NCI-H2196 (cell line): ENCODE data around the gene PLPP7.
"Not testable (repeated sequence)": the region's sequence is repeated elsewhere in the genome, so short reads cannot be mapped to it uniquely, and the experiment has no call there.

ENCODE experiments used
- DNase-seq: peaks from one replicate; lab custom pipeline; 2025; ENCODE audit not compliant: unreplicated experiment; lab: John Stamatoyannopoulos, UW

Gene PLPP7

DNA sequence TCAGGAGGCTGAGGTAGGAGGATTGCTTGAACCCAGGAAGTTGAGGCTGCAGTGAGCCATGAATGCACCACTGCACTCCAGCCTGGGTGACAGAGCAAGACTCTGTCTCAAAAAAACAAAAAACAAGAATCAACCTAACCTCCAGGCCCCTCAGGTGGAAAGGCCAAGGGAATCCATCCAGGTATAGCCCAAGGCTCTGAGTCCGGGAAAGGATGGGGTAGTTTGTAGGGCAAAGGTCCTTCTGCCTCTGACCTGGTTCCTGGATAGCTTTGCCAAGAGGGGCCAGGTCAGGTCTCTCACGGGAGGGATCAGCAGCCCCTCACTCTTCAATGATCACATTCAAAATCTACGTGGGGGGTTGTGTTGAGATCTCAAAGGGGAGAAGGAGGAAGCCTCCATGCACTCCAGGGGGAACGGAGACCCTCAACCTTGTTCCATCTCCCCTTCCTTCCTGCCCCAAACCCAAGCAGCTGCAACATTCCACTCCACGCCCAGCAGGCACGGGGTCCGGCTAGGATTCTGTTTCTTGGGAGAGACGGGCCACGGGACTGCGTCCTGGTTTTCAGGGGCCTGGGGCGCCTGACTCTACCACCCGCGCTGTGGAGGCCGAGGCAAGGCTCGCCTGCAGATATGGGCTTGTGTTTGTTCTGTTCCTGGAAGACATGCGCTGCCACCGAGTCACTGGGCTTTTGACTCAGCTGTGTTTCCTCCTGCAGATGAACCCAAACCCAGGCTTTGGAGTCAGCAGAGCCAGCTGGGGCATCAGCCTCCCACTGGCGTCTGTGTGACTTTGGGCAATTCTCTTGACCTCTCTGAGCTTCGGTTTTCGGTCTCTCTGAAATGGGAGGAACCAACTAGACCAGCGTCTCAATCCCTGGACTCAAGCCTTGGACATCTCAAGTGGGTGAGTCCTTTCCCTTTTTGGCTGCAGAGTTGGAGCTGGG lies 35.5 kb downstream of the PLPP7 start:
- no peak for DNase-seq

DNA sequence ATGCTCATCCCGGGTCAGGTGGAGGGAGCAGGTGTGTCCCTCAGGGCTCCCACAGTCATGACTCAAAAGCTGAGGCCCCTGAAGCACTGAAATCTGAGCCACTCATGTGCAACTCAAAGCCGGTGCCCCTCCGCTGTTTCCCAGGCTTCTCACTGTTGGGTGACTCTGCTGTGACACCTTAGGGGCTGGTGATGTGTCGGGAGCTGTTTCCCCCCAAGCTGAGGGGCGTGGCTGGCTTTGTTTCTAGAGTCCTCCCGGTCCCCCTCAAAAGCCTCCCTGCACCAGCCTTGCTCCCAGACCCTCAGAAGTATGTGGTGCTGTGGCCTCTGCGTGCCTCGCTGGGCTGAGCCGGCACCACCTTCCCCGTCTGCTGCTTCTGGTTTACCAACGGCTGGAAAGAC lies 39.7 kb downstream of the PLPP7 start:
- no peak for DNase-seq

DNA sequence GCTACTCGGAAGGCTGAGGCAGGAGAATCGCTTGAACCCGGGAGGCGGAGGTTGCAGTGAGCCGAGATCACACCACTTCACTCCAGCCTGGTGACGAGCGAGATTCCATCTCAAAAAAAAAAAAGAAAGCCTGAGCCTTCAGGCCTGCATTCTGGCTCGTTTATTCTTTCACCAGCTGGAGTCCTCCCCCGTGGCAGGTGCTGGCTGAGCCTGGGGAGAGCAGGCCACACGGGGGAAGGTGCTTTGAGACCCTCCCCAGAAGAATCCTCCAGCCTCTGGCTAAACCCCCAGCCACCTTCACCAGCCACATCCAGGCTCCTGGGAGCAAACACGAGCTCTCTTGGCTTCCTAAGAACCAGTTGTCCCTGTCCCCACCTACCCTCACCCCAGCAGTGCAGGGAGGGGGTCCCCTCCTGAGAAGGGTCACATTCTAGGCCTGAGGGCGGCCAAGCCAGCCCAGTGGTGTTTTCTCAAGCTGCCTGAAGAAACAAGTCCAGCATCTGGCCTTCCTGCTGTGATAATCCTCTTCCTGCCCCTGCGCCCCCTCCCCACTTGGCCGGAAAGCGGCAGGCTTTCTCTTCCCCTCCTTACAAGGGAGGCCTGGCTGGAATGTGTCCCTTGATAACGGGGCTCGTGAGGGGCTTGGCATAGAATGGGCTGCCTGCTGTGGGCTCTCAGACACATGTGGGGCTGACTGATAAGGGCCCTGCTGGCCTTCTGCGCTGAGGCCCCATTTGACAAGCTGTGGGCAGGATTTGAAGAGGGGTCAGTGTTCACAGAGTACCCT lies 41.5 kb downstream of the PLPP7 start:
- no peak for DNase-seq

DNA sequence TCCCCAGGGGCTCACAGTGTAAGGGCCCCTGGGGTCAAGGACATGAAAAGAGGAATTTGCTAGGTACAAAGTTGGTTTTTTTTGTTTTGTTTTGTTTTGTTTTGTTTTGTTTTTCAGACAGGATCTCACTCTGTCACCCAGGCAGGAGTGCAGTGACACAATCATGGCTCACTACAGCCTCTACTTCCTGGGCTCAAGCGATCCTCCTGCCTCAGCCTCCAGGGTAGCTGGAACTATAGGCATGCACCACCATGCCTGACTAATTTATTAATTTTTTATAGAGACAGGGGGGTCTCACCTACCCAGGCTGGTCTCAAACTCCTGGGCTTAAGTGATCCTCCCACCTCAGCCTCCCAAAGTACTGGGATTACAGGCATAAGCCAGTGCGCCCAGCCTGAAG lies 42.5 kb downstream of the PLPP7 start:
- DNase-seq = not testable (repeated sequence)

DNA sequence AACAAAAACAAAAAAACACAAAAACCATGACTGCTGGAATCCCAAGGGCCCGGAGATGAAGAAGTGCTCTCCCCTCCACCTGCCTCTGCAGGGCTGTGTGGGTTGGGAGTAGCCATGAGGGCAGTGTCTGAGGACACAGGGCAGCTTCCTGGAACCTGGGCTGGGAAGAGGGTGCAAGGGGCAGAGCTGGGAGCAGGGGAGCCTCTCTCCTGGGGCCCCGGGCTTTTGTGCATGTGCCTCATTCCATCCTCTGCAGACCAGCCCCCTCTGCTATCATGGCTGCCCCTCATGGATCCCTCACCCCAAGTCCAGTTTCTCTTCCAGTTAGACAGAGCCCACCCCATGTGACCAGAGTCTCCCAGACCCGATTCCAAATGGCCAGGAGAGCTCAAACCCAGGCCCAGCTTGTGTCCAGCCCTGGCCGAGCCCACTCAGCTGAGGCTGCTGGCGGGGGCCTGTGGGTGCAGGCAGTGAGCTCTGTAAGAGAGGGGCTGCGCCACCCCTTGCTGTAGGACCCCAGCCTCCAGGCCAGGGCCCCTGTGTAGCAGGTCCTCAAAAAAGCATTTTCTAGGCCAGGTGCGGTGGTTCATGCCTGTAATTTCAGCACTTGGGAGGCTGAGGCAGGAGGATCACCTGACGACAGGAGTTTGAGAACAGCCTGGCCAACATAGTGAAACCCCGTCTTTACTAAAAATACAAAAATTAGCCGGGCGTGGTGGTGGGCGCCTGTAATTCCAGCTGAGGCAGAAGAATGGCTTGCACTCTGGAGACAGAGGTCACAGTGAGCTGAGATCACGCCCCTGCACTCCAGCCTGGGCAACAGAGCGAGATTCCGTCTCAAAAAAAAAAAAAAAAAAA lies 44.5 kb downstream of the PLPP7 start:
- DNase-seq = no peak

DNA sequence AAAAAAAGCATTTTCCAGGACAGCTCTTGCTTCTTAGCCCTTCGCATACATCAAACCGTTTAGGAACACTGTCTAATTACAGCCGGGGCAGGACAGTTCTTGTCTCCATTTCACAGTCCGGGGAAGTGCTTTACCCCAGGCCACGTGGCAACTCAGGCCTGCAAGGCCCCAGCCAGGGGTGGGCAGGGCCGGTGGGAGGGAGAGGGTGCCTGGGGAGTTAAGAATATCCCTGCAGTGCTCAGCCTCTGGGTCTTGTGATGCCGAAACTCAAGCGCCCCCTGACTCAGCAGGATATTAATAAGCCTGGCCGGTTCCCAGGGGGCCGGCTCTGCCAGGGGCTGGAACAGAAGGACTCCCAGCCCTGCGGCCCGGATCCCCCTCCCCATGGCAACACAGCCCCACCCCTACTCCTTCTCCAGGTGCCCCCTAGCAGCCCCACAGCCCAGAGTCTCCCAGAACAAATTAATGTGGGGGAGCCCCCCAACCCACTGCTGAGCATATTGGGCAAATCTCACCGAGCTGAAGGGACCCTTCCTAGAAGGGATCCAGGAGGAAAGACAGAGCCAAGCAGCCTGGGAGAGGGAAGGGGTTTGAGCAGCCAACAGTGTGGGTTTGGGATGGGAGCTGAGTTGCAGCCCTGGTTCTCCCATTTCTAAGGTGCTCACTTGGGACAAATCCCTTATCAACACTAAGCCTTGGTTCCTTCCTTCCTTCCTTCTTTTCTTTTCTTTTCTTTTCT lies 45.3 kb downstream of the PLPP7 start:
- no peak for DNase-seq

DNA sequence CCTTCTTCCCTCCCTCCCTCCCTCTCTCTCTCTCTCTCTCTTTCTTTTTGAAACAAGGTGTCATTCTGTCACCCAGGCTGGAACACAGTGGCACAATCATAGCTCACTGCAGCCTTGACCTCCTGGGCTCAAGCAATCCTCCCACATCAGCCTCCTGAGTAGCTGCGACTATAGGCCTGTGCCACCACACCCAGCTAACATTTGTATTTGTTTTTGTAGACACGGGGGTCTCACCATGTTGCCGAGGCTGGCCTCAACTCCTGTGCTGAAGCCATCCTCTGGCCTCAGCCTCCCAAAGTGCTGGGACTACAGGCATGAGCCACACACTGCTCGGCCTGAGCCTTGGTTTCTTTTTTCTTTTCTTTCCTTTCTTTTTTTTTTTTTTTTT lies 45.8 kb downstream of the PLPP7 start:
- DNase-seq = no peak

DNA sequence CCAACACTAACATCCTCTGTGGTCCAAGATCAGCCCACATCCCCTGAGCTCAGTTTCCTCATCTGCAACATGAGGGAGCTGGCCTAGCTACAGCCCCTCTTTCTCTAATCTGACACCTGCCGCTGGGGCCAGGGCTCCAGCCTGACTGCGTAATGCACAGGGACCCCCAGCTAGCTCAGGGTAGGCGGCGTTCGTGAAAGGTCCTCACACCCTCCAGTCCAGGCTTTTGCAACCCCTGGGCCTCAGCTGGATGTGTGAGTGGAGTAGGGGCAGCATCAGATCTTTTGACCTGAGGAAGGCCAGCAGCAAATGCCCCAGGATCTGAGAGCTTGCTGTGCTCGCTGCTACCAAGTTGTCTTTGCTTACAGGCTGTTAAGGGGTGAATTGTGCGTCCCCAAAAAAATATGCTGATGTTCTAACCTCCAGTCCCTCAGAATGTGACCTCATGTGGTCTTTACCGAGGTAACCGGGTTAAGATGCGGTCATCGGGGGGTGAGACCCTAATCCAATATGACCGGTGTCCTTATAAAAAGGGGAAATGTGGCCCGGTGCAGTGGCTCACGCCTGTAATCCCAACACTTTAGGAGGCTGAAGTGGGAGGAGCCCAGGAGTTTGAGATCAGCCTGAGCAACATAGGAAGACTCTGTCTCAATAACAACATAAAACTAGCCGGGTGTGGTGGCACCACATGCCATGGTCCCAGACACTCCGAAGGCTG lies 47.8 kb downstream of the PLPP7 start:
- DNase-seq = no peak

DNA sequence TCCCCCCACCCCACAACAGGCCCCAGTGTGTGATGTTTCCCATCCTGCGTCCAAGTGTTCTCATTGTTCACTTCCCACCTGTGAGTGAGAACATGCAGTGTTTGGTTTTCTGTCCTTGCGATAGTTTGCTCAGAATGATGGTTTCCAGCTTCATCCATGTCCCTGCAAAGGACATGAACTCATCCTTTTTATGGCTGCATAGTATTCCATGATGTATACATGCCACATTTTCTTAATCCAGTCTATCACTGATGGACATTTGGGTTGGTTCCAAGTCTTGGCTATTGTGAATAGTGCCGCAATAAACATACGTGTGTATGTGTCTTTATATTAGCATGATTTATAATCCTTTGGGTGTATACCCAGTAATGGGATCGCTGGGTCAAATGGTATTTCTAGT lies 49.7 kb downstream of the PLPP7 start:
- not testable (repeated sequence) for DNase-seq

DNA sequence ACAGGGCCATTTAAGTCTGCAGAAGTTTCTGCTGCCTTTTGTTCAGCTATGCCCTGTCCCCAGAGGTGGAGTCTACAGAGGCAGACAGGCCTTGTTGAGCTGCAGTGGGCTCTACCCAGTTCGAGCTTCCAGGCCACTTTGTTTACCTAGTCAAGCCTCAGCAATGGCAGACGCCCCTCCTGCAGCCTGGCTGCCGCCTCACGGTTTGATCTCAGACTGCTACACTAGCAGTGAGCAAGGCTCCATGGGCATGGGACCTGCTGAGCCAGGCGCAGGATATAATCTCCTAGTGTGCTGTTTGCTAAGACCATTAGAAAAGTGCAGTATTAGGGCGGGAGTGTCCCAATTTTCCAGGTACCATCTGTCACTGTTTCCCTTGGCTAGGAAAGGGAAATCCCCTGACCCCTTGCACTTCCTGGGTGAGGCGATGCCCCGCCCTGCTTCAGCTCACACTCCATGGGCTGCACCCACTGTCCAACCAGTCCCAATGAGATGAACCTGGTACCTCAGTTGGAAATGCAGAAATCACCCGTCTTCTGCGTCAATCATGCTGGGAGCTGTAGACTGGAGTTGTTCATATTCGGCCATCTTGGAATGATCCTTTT lies 55.5 kb downstream of the PLPP7 start:
- not testable (repeated sequence) for DNase-seq

DNA sequence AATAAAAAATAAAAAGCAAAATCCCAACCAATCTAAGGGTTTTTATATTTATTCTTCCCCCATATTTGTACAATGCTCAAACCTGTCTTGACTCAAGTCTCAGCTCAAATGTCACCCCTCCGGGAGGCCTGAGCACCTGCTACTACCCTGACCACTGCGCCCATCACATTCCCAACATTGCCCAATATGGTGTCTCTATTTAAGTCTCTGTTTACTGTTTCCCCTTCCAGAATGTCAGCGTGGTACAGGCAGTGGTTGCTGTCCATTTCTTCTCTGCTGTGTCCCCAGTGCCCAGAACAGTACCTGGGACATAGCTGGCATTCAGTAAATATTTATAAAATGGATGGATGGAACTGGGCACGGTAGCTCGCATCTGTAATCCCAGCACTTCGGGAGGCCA lies 57.0 kb downstream of the PLPP7 start:
- DNase-seq = no peak

DNA sequence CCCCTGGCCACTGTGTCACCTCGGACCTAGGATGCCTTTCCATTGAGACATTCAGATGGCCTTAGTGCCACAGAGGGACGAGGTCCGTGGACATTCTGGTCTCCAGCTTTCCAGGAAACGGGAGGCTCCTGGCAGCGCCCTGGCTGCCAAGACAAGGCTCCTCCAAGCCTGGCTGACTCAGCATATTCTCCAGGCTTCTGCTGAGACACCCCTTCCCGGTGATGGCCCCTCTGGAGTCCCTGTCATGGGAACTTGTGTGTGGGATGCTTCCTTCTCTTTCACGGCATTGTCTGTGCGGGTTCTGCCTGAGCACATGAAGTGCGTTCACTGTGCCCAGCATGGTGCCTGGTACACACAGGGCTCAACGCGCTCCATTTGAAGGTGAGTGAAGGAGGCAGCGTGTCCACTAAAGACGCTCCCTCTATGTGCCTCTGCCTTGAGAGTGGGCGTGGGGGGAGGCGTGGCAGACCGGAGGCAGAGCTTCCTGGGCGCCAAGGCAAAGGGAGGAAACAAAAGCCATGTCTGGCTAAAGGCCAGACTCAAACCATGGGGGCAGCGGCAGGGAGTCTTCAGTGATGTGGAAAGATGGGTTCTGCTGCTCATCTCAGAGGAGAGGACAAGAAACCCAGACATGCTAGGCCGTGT lies 58.0 kb downstream of the PLPP7 start:
- DNase-seq = no peak

DNA sequence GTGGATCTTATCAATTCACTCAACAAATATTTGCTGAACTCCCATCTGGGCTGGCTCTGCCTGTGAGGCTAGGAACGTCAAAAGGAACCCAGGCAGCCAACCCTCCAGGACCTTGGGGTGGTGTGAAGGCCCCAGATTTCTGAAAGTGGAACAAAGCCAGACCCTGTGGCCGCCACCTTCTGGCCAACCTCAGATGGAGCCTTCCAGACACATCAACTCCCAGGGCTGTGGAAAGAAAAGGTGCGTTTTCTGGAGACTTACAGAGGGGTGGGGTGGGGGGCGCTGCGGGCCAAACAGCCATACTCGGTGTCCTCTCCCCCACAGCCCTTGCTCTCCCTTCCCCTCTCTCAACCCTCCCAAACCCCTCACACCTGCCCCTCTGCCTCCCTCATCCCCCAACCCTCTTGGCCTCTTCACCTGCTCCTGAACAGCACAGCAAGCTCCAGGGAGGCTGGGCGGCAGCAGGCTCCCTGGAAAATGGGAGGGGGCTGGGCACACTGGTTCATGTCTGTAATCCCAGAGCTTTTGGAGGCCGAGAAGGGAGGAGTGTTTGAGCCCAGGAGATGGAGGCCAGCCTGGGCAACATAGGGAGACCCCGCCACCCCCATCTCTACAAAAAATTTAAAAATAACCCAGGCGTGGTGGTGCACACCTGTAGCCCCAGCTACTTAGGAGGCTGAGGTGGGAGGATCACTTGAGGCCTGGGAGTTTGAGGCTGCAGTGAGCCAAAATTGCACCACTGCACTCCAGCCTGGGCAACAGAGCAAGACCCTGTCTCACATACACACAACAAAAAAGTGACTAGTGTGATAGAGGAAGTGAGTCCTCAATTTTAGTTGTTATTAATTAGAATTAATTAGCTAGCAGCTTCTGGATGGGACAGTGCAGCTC lies 59.4 kb downstream of the PLPP7 start:
- DNase-seq = no peak

DNA sequence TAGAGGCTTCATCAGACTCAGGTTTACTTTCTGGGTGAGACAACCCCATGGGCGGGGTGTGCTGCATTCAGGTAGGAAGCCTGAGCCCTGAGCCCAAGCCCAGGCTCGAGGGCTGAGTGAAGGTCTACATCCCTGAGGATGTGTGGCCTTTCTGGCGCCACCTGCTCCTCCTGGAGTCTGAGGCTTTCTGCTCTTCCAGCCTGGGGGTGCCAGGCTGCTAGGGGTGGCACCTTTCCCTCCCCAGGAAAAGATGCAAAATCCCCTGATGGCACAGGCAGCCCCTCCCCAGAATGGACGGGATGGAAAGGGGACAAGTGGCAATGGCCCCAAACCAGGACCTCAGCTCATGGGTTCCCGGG lies 60.0 kb downstream of the PLPP7 start:
- DNase-seq = no peak

DNA sequence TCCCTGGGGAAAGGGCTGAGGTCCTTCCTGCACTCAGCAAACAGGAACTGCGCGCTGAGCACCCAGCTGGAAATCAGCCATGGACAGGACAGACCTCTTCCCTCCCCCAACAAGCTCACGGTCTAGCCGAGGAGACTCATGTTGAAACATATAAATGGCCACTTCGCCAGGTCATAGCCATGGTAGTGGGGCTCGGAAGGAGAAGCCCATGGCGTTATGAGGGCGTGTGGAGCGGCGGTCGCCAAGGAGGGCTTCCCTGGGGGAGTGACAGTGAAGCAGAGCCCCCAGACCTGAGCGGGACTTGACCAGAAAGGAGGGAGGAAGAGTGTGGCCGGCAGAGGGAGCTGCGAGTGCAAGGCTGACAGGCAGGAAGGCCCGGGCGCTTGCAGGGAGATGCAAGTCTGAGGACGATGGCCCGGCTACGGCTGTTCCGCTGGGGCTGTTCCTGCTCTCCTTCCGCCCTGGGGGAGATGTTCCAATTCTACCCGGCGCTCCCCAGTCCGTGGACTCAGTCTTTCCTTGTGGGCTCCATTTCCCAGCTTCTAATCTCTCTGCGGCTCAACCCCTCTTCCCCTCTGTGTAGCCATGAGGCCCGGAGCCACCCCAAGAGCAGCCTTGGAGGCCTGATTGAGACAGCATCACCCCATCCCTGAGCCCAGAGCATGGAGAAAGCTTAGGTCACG lies 60.5 kb downstream of the PLPP7 start:
- DNase-seq = peak; percentile 80

DNA sequence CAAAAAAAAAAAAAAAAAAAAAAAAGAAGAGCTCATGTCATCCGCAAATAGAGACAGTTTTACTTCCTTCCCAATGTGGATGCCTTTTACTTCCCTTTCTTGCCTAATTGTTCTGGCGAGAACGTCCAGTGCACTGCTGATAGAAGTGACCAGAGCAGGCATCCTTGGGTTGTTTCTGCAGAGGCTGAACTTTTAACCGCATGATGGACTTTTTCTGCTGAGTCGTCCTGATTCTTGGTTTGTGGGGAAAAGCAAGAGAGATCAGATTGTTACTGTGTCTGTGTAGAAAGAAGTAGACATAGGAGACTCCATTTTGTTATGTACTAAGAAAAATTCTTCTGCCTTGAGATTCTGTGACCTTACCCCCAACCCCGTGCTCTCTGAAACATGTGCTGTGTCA lies 67.0 kb downstream of the PLPP7 start:
- DNase-seq = not testable (repeated sequence)

DNA sequence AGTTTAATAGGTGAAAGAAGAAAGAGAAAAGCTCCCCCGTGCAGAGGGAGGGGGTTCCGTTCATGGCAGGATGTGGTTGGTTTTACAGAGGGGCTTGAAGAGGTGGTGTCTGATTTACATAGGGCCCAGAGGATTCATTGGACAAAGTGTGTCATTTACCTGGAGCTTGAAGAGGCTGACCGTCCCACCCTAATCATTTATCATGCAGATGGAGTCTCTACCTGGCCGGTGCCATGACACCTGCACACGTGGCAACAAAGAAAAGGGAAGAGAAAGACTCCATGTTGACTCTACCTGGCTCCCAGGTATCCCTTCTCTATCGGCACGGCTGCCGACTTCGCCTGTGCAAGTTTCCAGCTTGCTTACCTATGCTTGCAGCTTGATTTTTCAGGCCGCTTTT lies 69.0 kb downstream of the PLPP7 start:
- DNase-seq = no peak
